Fibroblast of mammary gland (primary cell): Measurements from ENCODE around the gene MIEF1.

Experiments
- DNase-seq: peaks from one replicate; pipeline ENCODE4 v3.0.0-alpha.2; 2010; ENCODE audit warnings: low read depth
- H3K4me3 ChIP-seq: 2 replicates; pipeline ENCODE4 v1.5.1; 2011; ENCODE audit warnings: low read depth, mild to moderate bottlenecking, low read length, moderate library complexity; ENCODE audit not compliant: control insufficient read depth
- CTCF ChIP-seq: conservative IDR thresholded peaks from 2 replicates; pipeline ENCODE4 v1.5.1; 2011; ENCODE audit warnings: low read depth, low read length, inconsistent platforms; ENCODE audit not compliant: control insufficient read depth, insufficient read depth

MIEF1 gene

GRCh38 chr22:39466228-39467006 lies 35.7 kb upstream of the MIEF1 start:
- H3K4me3 ChIP-seq: no peak overlapping the region
- no peak for TF ChIP-seq CTCF
- no peak for DNase-seq

GRCh38 chr22:39467390-39467895 lies 34.6 kb upstream of the MIEF1 start:
- no peak for DNase-seq
- H3K4me3 ChIP-seq: no peak overlapping the region
- no peak for TF ChIP-seq CTCF

GRCh38 chr22:39468487-39469325 lies 33.4 kb upstream of the MIEF1 start:
- no peak for TF ChIP-seq CTCF
- no peak overlapping the region for H3K4me3 ChIP-seq
- DNase-seq: no peak

- TF ChIP-seq CTCF: no peak
- no peak overlapping the region for H3K4me3 ChIP-seq
- no peak for DNase-seq
Measured at GRCh38 chr22:39469326-39469680, 32.8 kb upstream of the MIEF1 start.

GRCh38 chr22:39469681-39470450 lies 32.2 kb upstream of the MIEF1 start:
- H3K4me3 ChIP-seq: no peak overlapping the region
- TF ChIP-seq CTCF: no peak
- no peak for DNase-seq
